ENCODE measurements around the gene HERPUD1. TPM values are rescaled to one million over a fixed set of nuclear protein-coding genes. Genes with fewer than 3 reads are reported as not detected.

The HERPUD1 gene
- total and polyA plus RNA-seq, 4 donors = 57.8 to 219 (median 118) TPM

DNA sequence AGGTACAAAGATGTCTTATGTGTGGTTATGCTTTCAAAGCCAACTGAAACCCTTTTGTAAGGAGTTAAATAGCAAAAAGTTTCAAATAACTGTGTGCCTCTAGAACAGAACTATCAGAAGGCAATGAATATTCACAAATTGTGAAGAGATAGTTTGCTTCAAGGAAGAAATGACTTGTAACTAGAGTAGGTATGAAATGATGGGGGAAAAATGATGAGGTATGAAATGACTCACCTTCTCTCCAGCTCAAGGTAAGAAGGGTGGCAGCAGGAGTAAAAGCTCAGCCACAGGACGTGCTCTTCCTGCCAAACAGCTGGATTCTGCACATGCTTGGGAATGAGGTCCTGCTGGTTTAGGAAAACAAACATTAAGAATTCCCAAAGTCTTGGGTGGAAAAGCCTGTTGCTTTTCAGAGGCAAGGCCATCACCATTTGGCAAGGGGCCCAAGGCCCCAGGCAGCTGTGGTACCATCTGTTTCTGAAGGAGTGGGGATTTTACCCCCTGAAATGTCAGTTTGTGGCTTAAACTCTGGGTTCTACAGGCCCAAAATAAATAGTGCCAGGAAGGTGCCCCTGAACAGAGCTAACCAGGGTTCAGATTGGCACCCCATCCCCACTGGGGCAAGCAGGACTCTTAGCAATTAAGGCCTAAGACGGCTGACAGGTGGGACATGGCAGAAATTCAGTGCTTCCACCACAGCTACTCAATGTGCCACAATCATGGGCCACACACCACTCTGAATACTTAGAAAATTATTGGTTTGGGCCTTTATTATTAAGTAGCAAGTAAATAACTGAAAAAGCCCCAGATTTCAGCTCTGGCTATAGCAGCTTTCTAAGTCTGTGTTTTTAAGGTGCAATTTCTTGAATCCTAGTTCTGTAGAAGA is 13.3 kb downstream of the HERPUD1 start:
- whole genome bisulfite sequencing = 73% methylated on average over 2 of the region's 2 CpGs
- Histone ChIP-seq H3K4me3 (ENCODE audit: low read depth in 1 of 3, low read length in 3 of 3) (no peak overlapping the region), H3K27ac (ENCODE audit: low read depth in 1 of 2, low read length in 2 of 2) (peak overlapping the region in 1 of 2 donors; percentile 1), H3K27me3 (ENCODE audit: control insufficient read depth in 4 of 4, insufficient read depth in 4 of 4, low read length in 3 of 4) (no peaks in the 10 kb centered on the region), H3K36me3 (ENCODE audit: control insufficient read depth in 4 of 4, insufficient read depth in 3 of 4, low read depth in 1 of 4, low read length in 3 of 4) (peaks cover 18 to 53% (median 46%) of the 10 kb centered on the region in 4 donors), H3K9me3 (ENCODE audit: control insufficient read depth in 4 of 4, low read length in 3 of 4) (no peaks in the 10 kb centered on the region), H3K4me1 (ENCODE audit: control insufficient read depth in 4 of 4, insufficient read depth in 4 of 4, low read length in 3 of 4) (peaks cover 0 to 17% (median 7%) of the 10 kb centered on the region in 4 donors), H3K9ac (ENCODE audit: low read depth in 1 of 2, low read length in 2 of 2) (no peak overlapping the region)
- TF ChIP-seq FOXA2 (IDR thresholded peaks at IDR 0.05) = no peak
- DNase-seq (ENCODE audit: low spot score) = no peak

DNA sequence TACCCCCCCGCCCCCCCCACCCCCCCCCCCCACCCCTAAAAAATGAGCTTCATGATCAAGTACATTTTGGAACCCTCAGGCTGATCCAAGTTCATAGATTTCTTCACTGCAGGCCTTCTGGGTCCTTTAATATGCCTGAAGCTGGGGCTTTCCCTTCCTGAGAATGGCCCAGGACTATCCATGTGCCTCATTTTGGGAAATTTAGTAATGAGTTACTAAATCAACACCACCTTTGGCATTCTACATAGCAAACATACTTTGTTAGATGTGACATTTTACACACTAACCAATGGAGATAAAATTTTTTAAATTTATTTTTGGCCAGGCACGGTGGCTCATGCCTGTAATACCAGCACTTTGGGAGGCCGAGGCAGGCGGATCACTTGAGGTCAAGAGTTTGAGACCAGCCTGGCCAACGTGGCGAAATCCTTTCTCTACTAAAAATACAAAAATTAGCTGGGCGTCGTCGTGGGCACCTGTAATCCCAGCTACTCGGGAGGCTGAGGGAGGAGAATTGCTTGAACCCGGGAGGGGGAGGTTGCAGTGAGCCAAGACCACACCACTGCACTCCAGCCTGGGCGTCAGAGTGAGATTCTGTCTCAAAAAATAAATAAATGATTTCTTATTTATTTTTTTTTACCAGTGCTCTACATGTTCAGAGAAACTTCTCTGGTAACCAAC is 14.0 kb downstream of the HERPUD1 start:
- WGBS = 71% methylated on average over 12 of the region's 12 CpGs
- no peak for DNase-seq (ENCODE audit: low spot score)
- TF ChIP-seq, protein P1, sequence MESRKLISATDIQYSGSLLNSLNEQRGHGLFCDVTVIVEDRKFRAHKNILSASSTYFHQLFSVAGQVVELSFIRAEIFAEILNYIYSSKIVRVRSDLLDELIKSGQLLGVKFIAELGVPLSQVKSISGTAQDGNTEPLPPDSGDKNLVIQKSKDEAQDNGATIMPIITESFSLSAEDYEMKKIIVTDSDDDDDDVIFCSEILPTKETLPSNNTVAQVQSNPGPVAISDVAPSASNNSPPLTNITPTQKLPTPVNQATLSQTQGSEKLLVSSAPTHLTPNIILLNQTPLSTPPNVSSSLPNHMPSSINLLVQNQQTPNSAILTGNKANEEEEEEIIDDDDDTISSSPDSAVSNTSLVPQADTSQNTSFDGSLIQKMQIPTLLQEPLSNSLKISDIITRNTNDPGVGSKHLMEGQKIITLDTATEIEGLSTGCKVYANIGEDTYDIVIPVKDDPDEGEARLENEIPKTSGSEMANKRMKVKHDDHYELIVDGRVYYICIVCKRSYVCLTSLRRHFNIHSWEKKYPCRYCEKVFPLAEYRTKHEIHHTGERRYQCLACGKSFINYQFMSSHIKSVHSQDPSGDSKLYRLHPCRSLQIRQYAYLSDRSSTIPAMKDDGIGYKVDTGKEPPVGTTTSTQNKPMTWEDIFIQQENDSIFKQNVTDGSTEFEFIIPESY (IDR thresholded peaks at IDR 0.05) = no peak
- TF ChIP-seq JUND (IDR thresholded peaks at IDR 0.05) = no peak
- TF ChIP-seq SP1 (IDR thresholded peaks at IDR 0.05) = no peak
- no peak for TF ChIP-seq YY1 (IDR thresholded peaks at IDR 0.05)
- TF ChIP-seq FOXA2 (IDR thresholded peaks at IDR 0.05) = peak; percentile 13
- TF ChIP-seq, protein P2, sequence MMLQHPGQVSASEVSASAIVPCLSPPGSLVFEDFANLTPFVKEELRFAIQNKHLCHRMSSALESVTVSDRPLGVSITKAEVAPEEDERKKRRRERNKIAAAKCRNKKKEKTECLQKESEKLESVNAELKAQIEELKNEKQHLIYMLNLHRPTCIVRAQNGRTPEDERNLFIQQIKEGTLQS (IDR thresholded peaks at IDR 0.05) = no peak
- no peak for TF ChIP-seq NR2F2 (IDR thresholded peaks at IDR 0.05)
- H3K27me3 ChIP-seq (ENCODE audit: control insufficient read depth in 4 of 4, insufficient read depth in 4 of 4, low read length in 3 of 4) = no peaks in the 10 kb centered on the region
- H3K36me3 ChIP-seq (ENCODE audit: control insufficient read depth in 4 of 4, insufficient read depth in 3 of 4, low read depth in 1 of 4, low read length in 3 of 4) = peaks cover 17 to 46% (median 39%) of the 10 kb centered on the region in 4 donors
- no peak overlapping the region for H3K4me3 ChIP-seq (ENCODE audit: low read depth in 1 of 3, low read length in 3 of 3)
- no peak overlapping the region for H3K27ac ChIP-seq (ENCODE audit: low read depth in 1 of 2, low read length in 2 of 2)
- no peak overlapping the region for H3K9ac ChIP-seq (ENCODE audit: low read depth in 1 of 2, low read length in 2 of 2)
- no peaks in the 10 kb centered on the region for H3K9me3 ChIP-seq (ENCODE audit: control insufficient read depth in 4 of 4, low read length in 3 of 4)
- H3K4me1 ChIP-seq (ENCODE audit: control insufficient read depth in 4 of 4, insufficient read depth in 4 of 4, low read length in 3 of 4) = peaks cover 0 to 17% (median 7%) of the 10 kb centered on the region in 4 donors

DNA sequence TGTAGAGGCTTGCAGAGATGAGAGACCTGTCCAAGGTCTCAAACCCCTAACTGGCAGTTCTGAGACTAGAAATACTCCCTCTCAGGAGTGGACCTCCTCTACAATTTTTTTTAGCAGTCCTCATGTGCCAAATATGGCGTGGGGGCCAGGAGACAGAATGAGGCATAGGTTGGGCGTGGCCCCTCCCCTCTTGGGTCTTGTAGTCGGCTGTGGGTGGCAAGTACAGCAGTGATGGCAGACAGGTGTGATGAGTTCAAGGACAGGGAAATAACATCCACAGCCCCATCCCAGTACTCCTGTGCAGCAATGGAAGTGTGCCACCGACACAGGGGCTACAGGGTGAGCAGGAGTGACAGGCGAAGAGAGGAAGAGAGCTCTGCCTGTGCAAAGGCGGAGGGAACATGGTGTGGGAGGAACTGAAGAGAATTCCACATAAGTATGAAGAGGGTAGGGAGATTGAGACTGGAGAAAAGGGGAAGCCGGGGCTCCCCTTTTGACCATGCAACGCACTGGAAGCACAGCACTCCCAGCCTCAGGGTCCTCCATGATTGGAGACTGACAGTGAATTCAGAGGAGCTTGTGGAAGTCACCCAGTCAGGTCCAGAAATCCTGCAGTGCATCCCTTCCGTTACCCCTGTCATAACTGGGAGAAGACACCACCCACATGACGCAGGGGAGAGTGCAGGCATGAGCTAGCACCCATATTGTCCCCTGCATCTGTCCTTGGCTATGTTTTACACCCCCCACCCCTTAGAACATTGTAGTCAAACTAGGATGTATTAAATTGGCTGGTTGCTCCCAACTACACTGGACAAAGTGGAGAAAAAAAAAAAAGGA is 15.0 kb downstream of the HERPUD1 start:
- Histone ChIP-seq H3K9ac (ENCODE audit: low read depth in 1 of 2, low read length in 2 of 2) (no peak overlapping the region), H3K27ac (ENCODE audit: low read depth in 1 of 2, low read length in 2 of 2) (no peak overlapping the region), H3K4me3 (ENCODE audit: low read depth in 1 of 3, low read length in 3 of 3) (no peak overlapping the region), H3K4me1 (ENCODE audit: control insufficient read depth in 4 of 4, insufficient read depth in 4 of 4, low read length in 3 of 4) (peaks cover 0 to 17% (median 6%) of the 10 kb centered on the region in 4 donors), H3K36me3 (ENCODE audit: control insufficient read depth in 4 of 4, insufficient read depth in 3 of 4, low read depth in 1 of 4, low read length in 3 of 4) (peaks cover 13 to 36% (median 31%) of the 10 kb centered on the region in 4 donors), H3K9me3 (ENCODE audit: control insufficient read depth in 4 of 4, low read length in 3 of 4) (no peaks in the 10 kb centered on the region), H3K27me3 (ENCODE audit: control insufficient read depth in 4 of 4, insufficient read depth in 4 of 4, low read length in 3 of 4) (no peaks in the 10 kb centered on the region)
- WGBS = 83% methylated on average over 10 of the region's 10 CpGs
- TF ChIP-seq JUND (IDR thresholded peaks at IDR 0.05) = no peak
- TF ChIP-seq, protein P3, sequence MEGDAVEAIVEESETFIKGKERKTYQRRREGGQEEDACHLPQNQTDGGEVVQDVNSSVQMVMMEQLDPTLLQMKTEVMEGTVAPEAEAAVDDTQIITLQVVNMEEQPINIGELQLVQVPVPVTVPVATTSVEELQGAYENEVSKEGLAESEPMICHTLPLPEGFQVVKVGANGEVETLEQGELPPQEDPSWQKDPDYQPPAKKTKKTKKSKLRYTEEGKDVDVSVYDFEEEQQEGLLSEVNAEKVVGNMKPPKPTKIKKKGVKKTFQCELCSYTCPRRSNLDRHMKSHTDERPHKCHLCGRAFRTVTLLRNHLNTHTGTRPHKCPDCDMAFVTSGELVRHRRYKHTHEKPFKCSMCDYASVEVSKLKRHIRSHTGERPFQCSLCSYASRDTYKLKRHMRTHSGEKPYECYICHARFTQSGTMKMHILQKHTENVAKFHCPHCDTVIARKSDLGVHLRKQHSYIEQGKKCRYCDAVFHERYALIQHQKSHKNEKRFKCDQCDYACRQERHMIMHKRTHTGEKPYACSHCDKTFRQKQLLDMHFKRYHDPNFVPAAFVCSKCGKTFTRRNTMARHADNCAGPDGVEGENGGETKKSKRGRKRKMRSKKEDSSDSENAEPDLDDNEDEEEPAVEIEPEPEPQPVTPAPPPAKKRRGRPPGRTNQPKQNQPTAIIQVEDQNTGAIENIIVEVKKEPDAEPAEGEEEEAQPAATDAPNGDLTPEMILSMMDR (IDR thresholded peaks at IDR 0.05; ENCODE audit: low read depth, low read length, missing input control) = no peak
- DNase-seq (ENCODE audit: low spot score) = no peak
